ENCODE results near the gene SF3B3.

SF3B3 gene

DNA sequence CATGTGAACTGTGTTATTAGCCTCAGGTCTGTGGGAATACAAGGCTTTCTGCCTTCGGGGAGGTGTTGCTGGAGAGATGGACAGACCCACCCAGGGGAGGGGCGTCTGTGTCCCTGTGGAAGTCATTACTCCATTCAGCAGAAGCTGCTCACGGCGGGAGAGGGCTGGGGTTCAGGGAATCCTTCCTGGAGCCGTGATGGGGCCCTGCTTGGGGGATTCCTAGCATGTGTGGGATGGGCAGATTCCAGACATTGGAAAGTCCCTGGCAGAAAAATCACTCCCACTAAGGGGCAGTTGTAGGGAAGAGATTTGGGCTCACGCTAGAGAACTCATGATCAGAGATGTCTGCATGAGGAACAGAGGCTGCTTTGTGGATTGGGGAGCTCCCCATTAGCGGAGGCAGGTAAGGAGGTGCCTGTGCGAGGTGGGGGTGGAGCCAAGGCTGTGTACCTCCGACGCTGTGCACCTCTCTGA, 66.4 kb downstream of the SF3B3 start:
- DNase-seq (ENCODE audit: low spot score), result peak; percentile 37

GRCh38 chr16:70590722-70591415, 67.3 kb downstream of the SF3B3 start:
- no peak for DNase-seq (ENCODE audit: low spot score)

DNA sequence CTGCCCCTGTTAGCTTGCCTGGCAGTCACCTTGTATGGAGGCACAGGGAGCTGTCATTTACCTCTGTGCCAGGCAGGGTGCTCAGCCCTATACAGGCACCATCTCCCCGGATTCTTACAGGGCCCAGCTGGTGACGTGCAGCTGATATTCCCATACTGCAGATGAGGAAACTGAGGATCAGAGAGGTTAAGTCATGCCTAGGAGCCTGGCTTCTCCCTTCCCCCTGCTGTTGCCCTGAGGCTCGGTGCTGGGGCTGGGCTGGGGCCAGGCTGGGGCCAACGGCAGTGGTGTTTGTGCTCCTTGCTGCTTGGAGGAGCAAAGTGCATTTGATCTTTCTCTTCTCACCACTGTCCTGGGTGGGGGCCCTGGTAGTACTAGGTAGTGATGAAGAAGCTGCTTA, 68.0 kb downstream of the SF3B3 start:
- DNase-seq (ENCODE audit: low spot score), result no peak

DNA sequence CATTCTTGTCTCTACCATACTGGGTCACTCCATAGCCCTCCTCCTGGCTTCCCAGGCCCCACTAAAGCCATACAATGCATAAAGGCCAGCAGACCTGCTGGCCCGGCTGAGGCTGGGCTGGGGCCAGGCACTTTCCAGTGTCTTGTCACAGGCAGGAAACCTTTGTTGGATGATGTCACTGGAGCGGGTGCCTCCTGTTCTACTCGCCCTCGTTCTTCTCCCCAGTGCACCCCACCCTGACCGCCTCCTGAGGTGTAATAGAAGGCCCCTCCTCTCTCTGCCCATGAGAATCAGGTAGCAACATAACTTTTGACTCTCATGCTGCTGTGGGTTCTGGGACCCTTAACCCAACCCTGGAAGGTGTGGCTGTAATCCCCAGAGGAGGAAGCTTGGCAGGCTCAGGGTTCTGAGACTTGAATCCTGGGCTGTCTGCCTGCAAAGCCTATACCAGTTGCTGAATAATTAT, 68.5 kb downstream of the SF3B3 start:
- no peak for DNase-seq (ENCODE audit: low spot score)

DNA sequence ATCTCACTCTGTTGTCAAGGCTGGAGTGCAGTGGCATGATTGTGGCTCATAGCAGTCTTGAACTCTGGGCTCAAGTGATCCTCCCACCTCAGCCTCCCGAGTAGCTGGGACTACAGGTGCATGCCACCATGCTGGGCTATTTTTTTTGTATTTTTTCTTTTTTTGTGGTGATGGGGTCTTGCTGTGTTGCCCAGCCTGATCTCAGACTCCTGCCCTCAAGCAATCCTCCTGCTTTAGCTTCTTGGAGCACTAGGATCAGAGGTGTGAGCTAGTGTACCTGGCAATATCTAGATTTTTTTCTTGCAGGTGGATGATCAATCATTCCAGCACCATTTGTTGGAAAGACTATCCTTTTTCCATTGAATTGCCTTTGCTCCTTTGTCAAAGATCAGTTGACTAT, 69.9 kb downstream of the SF3B3 start:
- no peak for DNase-seq (ENCODE audit: low spot score)

DNA sequence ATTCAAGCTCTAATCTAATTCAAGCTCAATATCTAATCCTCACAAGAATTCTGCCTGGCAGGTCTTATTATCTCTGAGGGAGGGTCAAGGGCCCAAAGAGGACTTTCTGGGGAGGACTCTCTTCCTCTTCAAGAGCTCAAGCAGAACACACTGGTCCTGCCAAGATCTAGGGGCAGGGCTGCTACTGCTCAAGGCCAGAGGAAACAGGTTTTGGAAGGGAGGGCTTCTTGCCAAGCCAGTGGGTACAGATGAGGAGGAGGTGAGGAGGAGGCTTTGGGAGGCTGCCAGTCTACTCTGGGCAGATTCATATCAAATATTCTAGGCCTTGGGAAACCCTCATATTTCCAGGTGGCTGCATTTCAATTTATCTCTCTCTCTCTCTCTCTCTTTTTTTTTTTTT, 71.0 kb downstream of the SF3B3 start:
- no peak for DNase-seq (ENCODE audit: low spot score)

DNA sequence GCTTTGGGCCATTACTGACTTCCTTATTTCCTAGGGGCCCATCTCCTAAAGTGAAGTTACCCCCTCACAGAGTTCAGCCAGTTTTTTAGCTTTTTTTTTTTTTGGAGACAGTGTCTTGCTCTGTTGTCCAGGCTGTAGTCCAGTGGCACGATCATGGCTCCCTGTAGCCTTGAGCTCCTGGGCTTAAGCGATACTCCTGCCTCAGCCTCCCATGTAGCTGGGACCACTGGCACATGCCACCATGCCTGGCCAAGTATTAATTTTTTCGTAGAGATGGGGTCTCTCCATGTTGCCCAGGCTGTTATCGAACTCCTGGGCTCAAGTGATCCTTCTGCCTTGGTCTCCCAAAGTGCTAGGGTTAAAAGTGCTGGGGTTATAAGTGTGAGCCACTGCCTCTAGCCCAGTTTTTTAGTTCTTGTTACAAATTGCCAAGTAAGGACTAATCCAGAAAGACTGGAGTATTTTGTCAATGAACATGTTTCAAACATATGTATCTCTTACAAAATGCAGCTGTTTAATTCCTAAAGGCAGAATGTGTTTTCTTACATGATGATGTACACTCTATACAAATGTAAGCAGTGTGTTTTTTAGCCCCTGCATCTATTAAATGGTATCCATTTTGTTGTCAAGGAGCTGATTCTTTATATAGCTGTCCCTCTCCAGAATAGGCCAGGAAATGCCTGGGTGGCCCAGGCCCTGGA, 73.7 kb downstream of the SF3B3 start:
- DNase-seq (ENCODE audit: low spot score), result no peak

- DNase-seq (ENCODE audit: low spot score), result no peak
Measured at GRCh38 chr16:70598937-70599503, 75.4 kb downstream of the SF3B3 start.

DNA sequence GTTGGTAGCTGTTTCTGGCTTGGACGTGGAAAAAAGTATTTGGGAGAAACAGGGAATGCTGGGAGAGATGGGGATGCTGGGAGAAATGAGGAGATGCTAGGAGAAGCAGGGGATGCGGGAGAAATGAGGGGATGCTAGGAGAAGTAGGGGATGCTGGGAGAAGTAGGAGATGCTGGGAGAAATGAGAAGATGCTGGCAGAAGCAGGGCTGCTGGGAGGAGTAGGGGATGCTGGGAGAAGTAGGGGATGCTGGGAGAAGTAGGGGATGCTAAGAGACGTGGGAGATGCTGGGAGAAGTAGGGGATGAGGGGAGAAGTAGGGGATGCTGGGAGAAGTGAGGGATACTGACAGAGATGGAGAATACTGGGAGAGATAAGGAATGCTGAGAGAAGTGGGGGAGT, 77.1 kb downstream of the SF3B3 start:
- DNase-seq (ENCODE audit: low spot score), result no peak

DNA sequence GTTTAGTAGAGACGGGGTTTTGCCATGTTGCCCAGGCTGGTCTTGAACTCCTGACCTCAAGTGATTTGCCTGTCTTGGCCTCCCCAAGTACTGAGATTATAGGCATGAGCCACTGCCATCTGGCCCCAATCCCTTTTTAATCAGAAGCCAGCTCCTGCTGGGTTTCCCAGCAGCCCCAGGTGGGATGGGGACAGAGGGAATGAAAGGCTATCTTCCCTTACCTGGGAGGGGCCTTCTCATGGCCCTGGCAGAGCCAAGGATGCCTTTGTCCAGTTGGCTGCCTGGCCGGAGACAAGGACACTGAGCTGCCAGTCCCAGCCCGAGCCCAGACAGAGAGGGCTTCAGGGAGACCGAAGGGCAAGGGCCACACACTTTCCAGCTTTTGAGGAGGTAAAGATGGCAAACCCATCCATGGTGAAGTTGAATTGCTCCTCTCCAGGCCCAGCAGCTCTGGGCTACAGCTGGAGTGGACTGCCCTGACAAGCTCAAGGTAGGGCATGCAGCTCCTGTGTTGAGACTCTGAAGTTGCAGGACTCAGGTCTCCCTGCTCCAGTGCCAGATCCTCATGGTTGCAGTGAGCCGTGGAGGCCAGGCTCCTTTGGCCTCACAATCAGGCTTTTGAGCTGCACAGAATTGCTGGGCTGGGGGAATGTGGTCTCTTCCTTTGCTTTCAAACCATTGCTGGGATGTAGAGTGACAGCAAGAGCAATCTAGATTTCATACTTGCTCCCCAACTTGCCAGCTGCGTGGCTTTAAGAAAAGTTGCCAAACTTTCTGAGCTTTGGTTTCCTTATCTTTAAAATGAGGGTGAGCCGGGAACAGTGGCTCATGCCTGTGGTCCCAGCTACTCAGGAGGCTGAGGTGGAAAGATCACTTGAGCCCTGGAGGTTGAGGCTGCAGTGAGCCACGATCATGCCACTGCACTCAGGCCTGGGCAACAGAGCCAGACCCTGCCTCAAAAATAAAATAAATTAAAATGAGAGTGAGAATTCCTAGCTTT, 78.3 kb downstream of the SF3B3 start:
- no peak for DNase-seq (ENCODE audit: low spot score)

GRCh38 chr16:70602831-70603230, 79.2 kb downstream of the SF3B3 start:
- no peak for DNase-seq (ENCODE audit: low spot score)

DNA sequence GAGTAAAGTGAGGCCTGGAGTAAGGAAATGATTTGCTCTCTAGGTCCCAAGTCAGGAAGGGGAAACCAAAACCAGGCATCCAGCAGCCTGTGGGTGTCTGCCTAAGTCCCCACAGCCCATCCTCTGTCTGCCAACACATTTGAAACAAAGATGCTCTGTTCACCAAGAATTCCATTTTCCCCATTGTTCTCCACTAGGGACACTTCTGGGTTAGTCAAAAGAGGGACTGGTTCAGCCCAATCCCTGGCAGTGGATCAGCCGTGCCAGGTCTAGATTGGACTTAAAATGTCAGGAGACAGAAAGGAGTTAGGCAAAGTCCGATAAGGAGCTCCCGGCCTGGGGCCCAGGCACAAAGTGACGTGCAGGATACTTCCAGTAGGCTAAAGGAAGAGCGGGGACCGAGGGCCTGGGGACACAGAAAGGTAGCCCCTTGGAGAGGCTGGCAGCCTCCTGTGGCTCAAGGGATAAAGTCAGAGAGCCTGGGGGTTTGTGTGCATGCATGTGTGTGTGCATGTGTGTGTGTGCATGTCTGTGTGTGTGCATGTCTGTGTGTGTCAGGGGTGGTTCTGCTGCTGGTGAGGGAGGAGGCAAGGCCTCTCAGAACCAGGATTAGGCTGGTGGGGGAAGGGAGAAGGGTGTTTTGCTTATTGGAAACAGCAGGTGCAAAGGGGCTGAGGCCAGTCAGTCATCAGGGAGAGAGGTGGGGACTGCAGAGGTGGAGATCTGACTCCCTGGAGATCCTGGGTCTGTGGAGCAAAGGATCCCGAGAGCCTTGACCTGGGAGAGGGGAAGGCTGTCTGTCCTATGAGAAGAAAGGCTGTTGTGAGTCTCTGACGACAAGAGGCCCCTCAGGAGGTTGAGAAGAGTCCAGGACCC, 81.0 kb downstream of the SF3B3 start:
- no peak for DNase-seq (ENCODE audit: low spot score)

DNA sequence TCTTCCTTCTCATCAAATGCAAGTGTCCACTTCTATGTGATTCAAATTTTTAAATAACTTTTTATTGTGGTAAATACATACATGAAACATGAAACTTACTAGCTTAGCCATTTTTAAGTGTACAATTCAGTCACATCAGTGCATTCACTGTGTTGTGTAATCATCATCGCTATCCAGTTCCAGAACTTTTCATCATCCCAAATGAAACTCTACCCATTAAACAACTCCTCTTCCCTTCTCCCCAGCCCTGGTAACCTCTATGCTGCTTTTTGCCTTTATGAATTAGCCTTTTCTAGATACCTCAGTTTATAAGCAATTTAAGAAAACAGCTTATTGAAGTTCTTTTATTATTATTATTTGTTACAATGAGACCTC, 81.7 kb downstream of the SF3B3 start:
- DNase-seq (ENCODE audit: low spot score), result no peak

DNA sequence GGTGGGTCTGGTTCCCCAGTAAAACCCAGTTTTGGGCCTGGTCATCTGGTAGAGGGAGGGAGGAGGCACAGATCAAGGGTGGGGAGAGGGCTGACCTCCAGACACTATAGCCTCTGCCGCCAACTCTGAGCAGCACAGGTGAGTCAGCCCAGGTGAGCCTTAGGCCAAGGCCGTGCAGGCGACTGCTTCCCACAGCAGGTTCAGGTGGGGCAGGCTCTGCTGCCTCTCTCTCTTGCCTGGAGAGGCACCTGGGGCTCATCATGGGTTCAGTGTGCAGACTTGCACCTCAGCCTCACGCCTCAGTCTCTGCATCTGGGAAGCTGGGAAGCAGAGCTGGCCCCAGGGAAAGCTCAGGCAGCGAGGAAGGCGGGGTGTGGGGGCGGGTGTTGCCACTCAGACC, 84.9 kb downstream of the SF3B3 start:
- no peak for DNase-seq (ENCODE audit: low spot score)

- DNase-seq (ENCODE audit: low spot score), result no peak
Measured at GRCh38 chr16:70610273-70611223, 86.9 kb downstream of the SF3B3 start.

DNA sequence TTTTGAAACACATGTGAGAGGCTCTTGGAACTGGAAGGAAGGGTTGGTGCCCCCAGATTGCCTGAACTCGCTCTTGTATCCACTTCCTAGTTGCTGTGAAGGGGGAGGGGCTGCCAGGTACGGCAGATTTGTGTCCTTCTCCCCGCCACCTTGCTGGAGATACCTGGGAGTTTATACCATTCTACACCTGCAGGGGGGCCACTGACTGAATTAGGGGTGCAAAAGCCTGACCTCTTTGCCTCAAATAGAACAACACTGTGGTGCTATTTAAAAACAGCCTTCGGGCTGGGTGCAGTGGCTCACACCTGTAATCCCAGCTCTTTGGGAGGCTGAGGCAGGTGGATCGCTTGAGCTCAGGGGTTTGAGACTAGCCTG, 87.6 kb downstream of the SF3B3 start:
- no peak for DNase-seq (ENCODE audit: low spot score)

DNA sequence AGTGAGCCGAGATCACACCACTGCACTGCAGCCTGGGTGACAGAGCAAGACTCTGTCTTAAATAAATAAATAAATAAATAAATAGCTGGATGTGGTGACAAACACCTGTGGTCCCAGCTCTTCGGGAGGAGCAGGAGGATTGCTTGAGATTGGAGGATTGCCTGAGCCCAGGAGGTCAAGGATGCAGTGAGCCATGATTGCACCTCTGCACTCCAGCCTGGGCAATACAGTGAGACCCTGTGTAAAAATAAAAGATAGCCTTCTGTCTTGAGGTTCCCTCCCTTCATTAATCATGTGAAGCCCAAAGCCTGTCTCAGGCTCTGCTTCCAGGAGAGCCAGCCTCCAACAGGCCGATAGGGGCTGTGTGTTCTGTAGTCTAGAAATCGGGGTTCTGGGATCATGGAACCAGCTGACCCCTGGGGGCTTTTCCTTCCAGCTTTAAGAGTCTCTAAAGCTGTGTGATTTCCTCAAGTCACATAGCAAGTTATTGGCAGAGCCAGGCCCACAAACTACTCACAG, 88.2 kb downstream of the SF3B3 start:
- DNase-seq (ENCODE audit: low spot score), result no peak

GRCh38 chr16:70612931-70613330, 89.3 kb downstream of the SF3B3 start:
- DNase-seq (ENCODE audit: low spot score), result no peak

GRCh38 chr16:70614208-70614951, 90.8 kb downstream of the SF3B3 start:
- no peak for DNase-seq (ENCODE audit: low spot score)
